GM12872 (cell line): Measurements from ENCODE around the gene SETX.

Experiments used
- CTCF ChIP-seq: IDR thresholded peaks from 3 replicates; pipeline ENCODE4 v1.5.1; 2011; ENCODE audit warnings: low read depth, mild to moderate bottlenecking, low read length, moderate library complexity; ENCODE audit not compliant: insufficient read depth

Gene SETX

GRCh38 chr9:132354637-132355355 is at the start of gene SETX:
Gene SETX, minus strand, starts transcription at chr9:132354986. Its CDS starts 5,558 bp downstream, at chr9:132349428.
- no peak for TF ChIP-seq CTCF

GRCh38 chr9:132404228-132404881 is 49.6 kb upstream of the SETX start:
- TF ChIP-seq CTCF: no peak

- no peak for TF ChIP-seq CTCF
These were observed 47.0 kb upstream of the SETX start for GRCh38 chr9:132401824-132402223.

- TF ChIP-seq CTCF: no peak
These were observed 40.8 kb upstream of the SETX start for GRCh38 chr9:132395560-132395959.

- TF ChIP-seq CTCF: no peak
These were observed 36.7 kb upstream of the SETX start for GRCh38 chr9:132391449-132391848.

- no peak for TF ChIP-seq CTCF
These were observed 36.2 kb upstream of the SETX start for GRCh38 chr9:132390966-132391365.

GRCh38 chr9:132387133-132387532 is 32.3 kb upstream of the SETX start:
- no peak for TF ChIP-seq CTCF
